ENCODE data around the gene EPS15.

GRCh38 chr1:51537568-51537967, 18.5 kb upstream of the EPS15 start:
- TF ChIP-seq RAD21 (IDR thresholded peaks at IDR 0.05) = no peak
- TF ChIP-seq, protein P1, sequence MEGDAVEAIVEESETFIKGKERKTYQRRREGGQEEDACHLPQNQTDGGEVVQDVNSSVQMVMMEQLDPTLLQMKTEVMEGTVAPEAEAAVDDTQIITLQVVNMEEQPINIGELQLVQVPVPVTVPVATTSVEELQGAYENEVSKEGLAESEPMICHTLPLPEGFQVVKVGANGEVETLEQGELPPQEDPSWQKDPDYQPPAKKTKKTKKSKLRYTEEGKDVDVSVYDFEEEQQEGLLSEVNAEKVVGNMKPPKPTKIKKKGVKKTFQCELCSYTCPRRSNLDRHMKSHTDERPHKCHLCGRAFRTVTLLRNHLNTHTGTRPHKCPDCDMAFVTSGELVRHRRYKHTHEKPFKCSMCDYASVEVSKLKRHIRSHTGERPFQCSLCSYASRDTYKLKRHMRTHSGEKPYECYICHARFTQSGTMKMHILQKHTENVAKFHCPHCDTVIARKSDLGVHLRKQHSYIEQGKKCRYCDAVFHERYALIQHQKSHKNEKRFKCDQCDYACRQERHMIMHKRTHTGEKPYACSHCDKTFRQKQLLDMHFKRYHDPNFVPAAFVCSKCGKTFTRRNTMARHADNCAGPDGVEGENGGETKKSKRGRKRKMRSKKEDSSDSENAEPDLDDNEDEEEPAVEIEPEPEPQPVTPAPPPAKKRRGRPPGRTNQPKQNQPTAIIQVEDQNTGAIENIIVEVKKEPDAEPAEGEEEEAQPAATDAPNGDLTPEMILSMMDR (IDR thresholded peaks at IDR 0.05; ENCODE audit: low read depth, low read length, missing input control) = no peak

Data from liver (tissue), 3 donors.